HepG2 (cell line): ENCODE measurements around the gene PLB1. TPM values are rescaled to one million over a fixed set of nuclear protein-coding genes. Genes with fewer than 3 reads are reported as not detected.
A peak's percentile ranks its signal among the peaks of the same experiment; 100 is the strongest.

ENCODE experiments used
- ARID2 ChIP-seq: sonication (generic); formaldehyde crosslinking; IDR thresholded peaks from 2 replicates; pipeline ENCODE4 v1.8.1; 2022; ENCODE audit warnings: mild to moderate bottlenecking, missing genetic modification reagents, borderline replicate concordance
- BATF2 ChIP-seq: sonication (generic); formaldehyde crosslinking; IDR thresholded peaks from 2 replicates; pipeline ENCODE4 v1.8.0; 2022; ENCODE audit warnings: mild to moderate bottlenecking, missing genetic modification reagents, moderate library complexity
- FOSL1 ChIP-seq: sonication (generic); formaldehyde crosslinking; IDR thresholded peaks from 2 replicates; pipeline ENCODE4 v1.9.0; 2021; ENCODE audit warnings: missing genetic modification reagents, borderline replicate concordance
- FOXC1 ChIP-seq: sonication (generic); formaldehyde crosslinking; IDR thresholded peaks from 2 replicates; pipeline ENCODE4 v1.8.0; 2022; ENCODE audit warnings: mild to moderate bottlenecking, missing genetic modification reagents, borderline replicate concordance
- GTF3A ChIP-seq: sonication (generic); formaldehyde crosslinking; conservative IDR thresholded peaks from 2 replicates; pipeline ENCODE4 v1.4.0; 2020; ENCODE audit warnings: mild to moderate bottlenecking, missing genetic modification reagents
- HNF4A ChIP-seq: sonication (generic); formaldehyde crosslinking; IDR thresholded peaks from 2 replicates; pipeline ENCODE4 v1.4.0; 2020; ENCODE audit warnings: missing genetic modification reagents
- PCBP2 ChIP-seq: fragments of 200-400 bp; formaldehyde crosslinking; optimal IDR thresholded peaks from 2 replicates; pipeline ENCODE3; 2018; ENCODE audit warnings: low read length, low read depth; ENCODE audit not compliant: poor library complexity, severe bottlenecking
- SIX4 ChIP-seq: sonication (generic); formaldehyde crosslinking; IDR thresholded peaks from 2 replicates; pipeline ENCODE4 v1.4.0; 2020; ENCODE audit warnings: missing genetic modification reagents
- SYNCRIP ChIP-seq: fragments of 200-400 bp; formaldehyde crosslinking; IDR thresholded peaks from 2 replicates; pipeline ENCODE4 v1.6.1; 2018; ENCODE audit warnings: mild to moderate bottlenecking, low read depth, low read length; ENCODE audit not compliant: insufficient read depth
- TFDP1 ChIP-seq: IDR thresholded peaks from 2 replicates; pipeline ENCODE4 v1.6.1; 2016; ENCODE audit warnings: missing compliant biosample characterization, missing genetic modification reagents, borderline replicate concordance
- TOPORS ChIP-seq: sonication (generic); formaldehyde crosslinking; IDR thresholded peaks from 2 replicates; pipeline ENCODE4 v1.8.0; 2023; ENCODE audit warnings: mild to moderate bottlenecking, missing genetic modification reagents
- TSC22D2 ChIP-seq: sonication (generic); formaldehyde crosslinking; IDR thresholded peaks from 2 replicates; pipeline ENCODE4 v1.5.1; 2020; ENCODE audit warnings: missing genetic modification reagents, mild to moderate bottlenecking, borderline replicate concordance
- ZNF12 ChIP-seq: sonication (generic); formaldehyde crosslinking; IDR thresholded peaks from 2 replicates; pipeline ENCODE4 v1.5.0; 2020; ENCODE audit warnings: missing genetic modification reagents
- ZNF160 ChIP-seq: sonication (generic); formaldehyde crosslinking; IDR thresholded peaks from 2 replicates; pipeline ENCODE4 v1.8.0; 2022; ENCODE audit warnings: mild to moderate bottlenecking, inconsistent platforms, missing genetic modification reagents
- ZNF512 ChIP-seq: sonication (generic); formaldehyde crosslinking; IDR thresholded peaks from 2 replicates; pipeline ENCODE4 v1.4.0; 2020; ENCODE audit warnings: mild to moderate bottlenecking, missing genetic modification reagents
- ZNF574 ChIP-seq: sonication (generic); formaldehyde crosslinking; IDR thresholded peaks from 2 replicates; pipeline ENCODE4 v1.4.0; 2020; ENCODE audit warnings: missing genetic modification reagents
- ZNF616 ChIP-seq: sonication (generic); formaldehyde crosslinking; IDR thresholded peaks from 2 replicates; pipeline ENCODE4 v1.5.0; 2020; ENCODE audit warnings: low read depth, mild to moderate bottlenecking, missing genetic modification reagents
- ZNF773 ChIP-seq: sonication (generic); formaldehyde crosslinking; IDR thresholded peaks from 2 replicates; pipeline ENCODE4 v1.4.0; 2020; ENCODE audit warnings: missing genetic modification reagents, borderline replicate concordance
- ZNF777 ChIP-seq: sonication (generic); formaldehyde crosslinking; IDR thresholded peaks from 2 replicates; pipeline ENCODE4 v1.4.0; 2020; ENCODE audit warnings: missing genetic modification reagents
- ZNF883 ChIP-seq: sonication (generic); formaldehyde crosslinking; IDR thresholded peaks from 2 replicates; pipeline ENCODE4 v1.5.1; 2020; ENCODE audit warnings: mild to moderate bottlenecking, missing genetic modification reagents; ENCODE audit errors: not compliant biosample characterization
- polyA plus RNA-seq, 8 experiments: library from polyadenylated mRNA; depleted of rRNA in 3 of 8; stranded (reverse) in 7 of 8; unstranded in 1 of 8; fragments of >200 nt; fragmentation: Illumina TruSeq in 4 of 8; extraction: Trizol in 4 of 8; gene quantifications; 2 replicates each; pipeline versions ENCODE4 v1.2.1 to v1.2.3, GENCODE V29; 2011 to 2016; ENCODE audit warnings: low read depth in 4 of 8, missing spikeins in 1 of 8, mixed read lengths in 1 of 8; ENCODE audit not compliant: insufficient read depth in 1 of 8
- total RNA-seq, 5 experiments: library from RNA; depleted of rRNA; stranded (reverse); fragments of >200 nt; fragmentation: Illumina TruSeq; extraction: Trizol; gene quantifications; 2 replicates each; pipeline ENCODE4 v1.2.3, GENCODE V29; 2016; ENCODE audit warnings: low read depth in 1 of 5

The PLB1 gene
- total and polyA plus RNA-seq, 2 of the 13 experiments (the other 11 are each of a cell fraction or from before 2014, with no cell fraction given): 0.20 to 1.8 TPM

GRCh38 chr2:28618221-28619141 is 122.6 kb downstream of the PLB1 start (continued):
- no peak for TF ChIP-seq TOPORS (CRISPR knock-in tag)
- no peak for TF ChIP-seq ZNF12 (CRISPR knock-in tag)
- TF ChIP-seq FOXC1 (CRISPR knock-in tag): no peak
- no peak for TF ChIP-seq FOSL1 (CRISPR knock-in tag)
- no peak for TF ChIP-seq ZNF773 (CRISPR knock-in tag)
- no peak for TF ChIP-seq ARID2
- no peak for TF ChIP-seq SYNCRIP
- 0 out of 2 replicates have a peak, but pooled peaks have one; percentile 29 for TF ChIP-seq ZNF574
- TF ChIP-seq GTF3A: no peak
- 0 out of 2 replicates have a peak, but pooled peaks have one; percentile 27 for TF ChIP-seq TSC22D2 (CRISPR knock-in tag)
- TF ChIP-seq ZNF160 (CRISPR knock-in tag): 0 out of 2 replicates have a peak, but pooled peaks have one; percentile 34
- TF ChIP-seq PCBP2: no peak
- TF ChIP-seq TFDP1 (CRISPR knock-in tag): no peak
- no peak for TF ChIP-seq ZNF512 (CRISPR knock-in tag)
- no peak for TF ChIP-seq ZNF777 (CRISPR knock-in tag)
- no peak for TF ChIP-seq BATF2 (CRISPR knock-in tag)
- peak; percentile 80 for TF ChIP-seq HNF4A
- TF ChIP-seq ZNF616: no peak
- no peak for TF ChIP-seq SIX4
- TF ChIP-seq ZNF883 (CRISPR knock-in tag): no peak
